Inflammatory macrophage treated with lipopolysaccharide for 4 hours (primary cell): ENCODE results near the gene FCER2.
A peak's percentile ranks its signal among the peaks of the same experiment; 100 is the strongest.

Source experiments
- DNase-seq: peaks from one replicate; pipeline ENCODE4 v3.0.0-alpha.2; 2020

FCER2 gene

GRCh38 chr19:7732045-7732444 lies 30.1 kb upstream of the FCER2 start, which contains the start of gene CLEC4G:
Gene CLEC4G (minus strand): TSS chr19:7732110. CDS start chr19:7732102, 8 bp downstream.
- DNase-seq: no peak

DNA sequence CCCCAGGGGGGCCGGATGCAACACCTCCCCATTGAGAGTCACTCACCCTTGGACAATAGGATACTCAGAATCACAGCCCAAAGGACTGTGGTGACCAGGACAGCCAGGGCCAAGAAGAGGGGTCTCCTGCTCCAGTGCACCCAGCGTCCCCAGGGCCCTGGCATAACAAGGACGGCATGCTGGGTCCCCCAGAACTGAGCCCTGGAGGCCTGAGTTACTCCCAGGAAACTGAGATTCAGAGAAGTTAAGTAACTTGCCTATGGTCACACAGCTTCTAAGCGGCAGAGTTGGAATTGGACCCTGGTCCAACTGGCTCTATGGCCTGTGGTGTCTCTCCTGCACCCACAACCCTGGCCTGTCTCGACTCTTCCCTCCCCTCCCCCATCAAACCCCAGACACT lies 29.7 kb upstream of the FCER2 start:
- no peak for DNase-seq

DNA sequence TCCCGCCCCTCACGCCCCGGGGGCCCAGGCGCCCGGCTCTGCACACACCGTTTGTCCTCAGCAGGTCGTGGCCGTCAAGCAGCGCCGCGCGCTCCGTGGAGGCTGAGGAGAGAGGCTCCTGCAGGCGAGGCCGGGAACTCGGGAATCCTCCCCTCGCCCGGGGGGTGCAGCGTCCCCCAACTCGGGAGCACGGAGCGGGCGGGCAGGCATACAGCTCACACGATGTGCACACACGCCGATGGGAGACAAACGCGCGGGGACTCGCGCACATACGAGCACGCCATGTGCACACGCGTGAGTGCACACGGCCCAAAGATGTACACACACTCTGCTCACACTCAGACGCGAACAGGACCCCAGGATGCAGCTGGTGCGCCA lies 29.3 kb upstream of the FCER2 start:
- no peak for DNase-seq

- no peak for DNase-seq
These were observed 28.6 kb upstream of the FCER2 start for GRCh38 chr19:7730286-7731217.

DNA sequence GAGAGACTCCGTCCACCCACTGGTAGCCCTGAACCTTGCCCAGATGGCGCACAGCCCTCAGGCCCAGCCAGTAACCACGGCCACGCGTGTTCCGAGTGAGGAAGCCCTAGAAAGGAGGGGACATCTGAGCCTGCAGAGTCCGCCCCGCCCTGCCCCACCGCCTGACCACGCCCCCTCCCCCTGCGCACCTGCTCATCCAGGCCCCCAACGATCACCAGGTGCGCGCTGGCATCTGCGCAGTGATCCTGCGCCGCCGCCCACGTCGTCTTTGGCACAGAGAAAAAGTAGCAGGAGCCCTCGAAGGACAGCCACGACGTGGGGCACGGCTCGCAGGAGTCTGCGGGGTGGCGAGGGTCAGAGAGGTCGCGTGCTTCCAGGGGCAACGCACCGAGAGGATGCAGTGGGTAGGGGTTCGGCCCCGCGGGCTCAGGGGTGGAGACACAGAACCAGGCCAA lies 27.9 kb upstream of the FCER2 start:
- no peak for DNase-seq

GRCh38 chr19:7729211-7729610 lies 27.3 kb upstream of the FCER2 start:
- DNase-seq: no peak

DNA sequence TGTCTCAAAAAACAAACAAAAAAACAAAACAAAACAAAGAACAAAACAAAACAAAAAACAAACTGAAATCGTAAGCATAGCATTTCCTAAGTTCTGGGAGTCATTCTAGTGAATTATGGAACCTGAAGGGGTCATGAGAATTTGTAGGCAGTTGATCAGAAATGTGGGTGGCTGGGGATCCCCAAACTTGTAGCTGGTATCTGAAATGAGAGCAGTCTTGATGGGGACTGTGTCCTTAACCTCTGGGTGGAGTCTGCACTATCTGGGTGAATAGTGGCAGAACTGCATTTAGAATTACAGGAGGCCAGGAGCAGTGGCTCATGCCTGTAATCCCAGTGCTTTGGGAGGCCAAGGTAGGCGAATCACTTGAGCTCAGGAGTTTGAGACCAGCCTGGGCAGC lies 23.9 kb upstream of the FCER2 start:
- DNase-seq: no peak

DNA sequence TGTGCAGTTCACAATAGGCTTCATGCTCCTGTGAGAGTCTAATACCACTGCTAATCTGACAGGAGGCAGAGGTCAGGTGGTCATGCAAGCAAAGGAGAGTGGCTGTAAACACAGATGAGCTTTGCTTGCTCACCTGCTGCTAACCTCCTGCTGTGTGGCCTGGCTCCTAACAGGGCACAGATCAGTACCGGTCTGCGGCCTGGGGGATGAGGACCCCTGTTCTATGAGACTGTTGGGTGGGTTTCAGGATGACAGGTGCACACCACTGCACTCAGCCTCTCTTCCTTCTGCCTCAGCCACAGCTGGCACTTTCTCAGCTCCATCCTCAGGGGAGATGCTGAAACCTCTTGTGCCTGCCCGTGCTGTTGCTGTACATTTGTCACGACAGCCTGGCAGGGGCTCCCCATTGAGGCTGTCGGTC lies 20.3 kb upstream of the FCER2 start:
- no peak for DNase-seq

DNA sequence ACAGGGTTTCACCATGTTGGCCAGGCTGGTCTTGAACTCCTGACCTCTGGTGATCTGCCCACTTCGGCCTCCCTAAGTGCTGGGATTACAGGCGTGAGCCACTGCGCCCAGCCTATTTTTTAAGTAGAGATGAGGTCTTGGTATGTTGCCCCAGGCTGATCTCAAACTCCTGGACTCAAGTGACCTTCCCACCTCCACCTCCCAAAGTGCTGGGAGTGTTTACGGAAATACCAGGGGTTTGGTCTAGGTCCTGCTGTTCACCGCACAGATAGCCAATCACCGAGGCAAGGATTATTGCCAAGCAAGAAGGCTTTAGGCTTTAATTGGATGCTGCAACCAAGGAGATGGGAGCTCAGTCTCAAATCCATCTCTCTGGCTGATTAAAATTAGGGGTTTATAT lies 18.4 kb upstream of the FCER2 start:
- no peak for DNase-seq

DNA sequence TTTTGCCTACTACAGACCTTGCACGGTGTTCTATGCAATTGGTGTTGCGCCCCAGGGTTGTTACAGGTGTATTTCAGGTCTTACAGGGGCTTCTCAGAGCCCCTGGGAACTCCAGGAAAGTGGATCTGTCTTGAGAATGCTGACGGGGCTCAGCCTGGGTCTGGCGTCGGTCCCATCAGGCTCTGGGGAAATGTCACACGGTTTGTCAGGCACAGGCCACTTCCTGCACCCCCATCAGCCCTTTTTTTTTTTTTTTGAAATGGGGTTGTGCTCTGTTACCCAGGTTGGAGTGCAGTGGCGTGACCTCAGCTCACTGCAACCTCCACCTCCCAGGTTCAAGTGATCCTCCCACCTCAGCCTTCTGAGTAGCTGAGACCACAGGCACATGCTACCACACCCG lies 16.7 kb upstream of the FCER2 start:
- DNase-seq: no peak

- DNase-seq: no peak
These were observed 14.8 kb upstream of the FCER2 start for GRCh38 chr19:7716762-7717161.

DNA sequence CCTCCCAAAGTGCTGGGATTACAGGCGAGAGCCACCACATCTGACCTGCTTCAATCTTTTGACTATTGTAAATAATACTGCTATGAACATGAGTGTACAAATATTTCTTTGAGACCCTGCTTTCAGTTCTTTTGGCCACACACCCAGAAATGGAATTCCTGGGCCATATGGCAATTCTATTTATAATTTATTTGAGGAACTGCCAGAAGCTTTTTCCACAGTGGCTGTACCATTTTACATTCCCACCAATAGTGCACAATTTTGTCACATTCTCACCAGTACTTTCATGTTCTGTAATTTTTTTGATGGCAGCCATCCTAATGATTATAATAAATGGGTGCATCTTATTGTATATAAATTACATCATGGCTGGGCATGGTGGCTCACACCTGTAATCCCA lies 13.7 kb upstream of the FCER2 start:
- no peak for DNase-seq

- no peak for DNase-seq
These were observed 8.7 kb upstream of the FCER2 start for GRCh38 chr19:7710616-7711015.

GRCh38 chr19:7709932-7710460 lies 8.1 kb upstream of the FCER2 start:
- no peak for DNase-seq

- no peak for DNase-seq
These were observed 5.1 kb upstream of the FCER2 start for GRCh38 chr19:7706955-7707456.

DNA sequence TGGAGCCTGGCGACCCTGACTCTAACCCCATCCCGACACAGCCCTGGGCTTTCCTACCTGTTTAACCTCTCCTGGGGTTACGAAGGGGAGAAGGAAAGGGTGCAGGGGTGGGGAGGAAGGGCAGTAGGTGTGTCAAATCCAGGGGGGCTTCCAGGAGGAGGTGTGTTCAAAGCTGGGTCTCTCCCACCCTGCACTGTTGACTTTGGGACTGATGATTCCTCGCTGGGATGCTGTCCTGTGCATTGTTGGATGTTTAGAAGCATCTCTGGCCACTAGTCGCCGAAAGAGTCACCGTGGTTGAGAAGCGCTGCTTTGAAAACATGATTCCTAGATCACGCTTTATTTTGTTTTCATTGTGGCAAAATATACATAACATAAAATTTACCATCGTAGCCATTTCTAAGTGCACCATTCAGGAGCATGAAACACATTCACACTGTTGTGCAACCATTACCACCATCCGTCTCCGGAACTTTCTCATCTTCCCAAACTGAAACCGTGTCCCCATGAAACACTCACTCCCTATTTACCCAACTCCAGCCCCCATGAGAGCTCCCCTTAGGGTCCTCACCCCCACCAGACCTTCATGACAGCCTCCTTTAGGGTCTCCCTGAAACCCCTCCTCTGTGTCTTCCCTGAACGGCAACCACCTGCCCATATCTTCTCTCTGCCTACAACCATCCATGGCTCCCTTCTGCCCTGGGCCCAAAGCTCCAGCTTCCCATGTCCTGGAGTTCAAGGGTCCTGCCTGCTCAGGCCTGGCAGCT lies 4.4 kb upstream of the FCER2 start:
- DNase-seq: peak; percentile 74

DNA sequence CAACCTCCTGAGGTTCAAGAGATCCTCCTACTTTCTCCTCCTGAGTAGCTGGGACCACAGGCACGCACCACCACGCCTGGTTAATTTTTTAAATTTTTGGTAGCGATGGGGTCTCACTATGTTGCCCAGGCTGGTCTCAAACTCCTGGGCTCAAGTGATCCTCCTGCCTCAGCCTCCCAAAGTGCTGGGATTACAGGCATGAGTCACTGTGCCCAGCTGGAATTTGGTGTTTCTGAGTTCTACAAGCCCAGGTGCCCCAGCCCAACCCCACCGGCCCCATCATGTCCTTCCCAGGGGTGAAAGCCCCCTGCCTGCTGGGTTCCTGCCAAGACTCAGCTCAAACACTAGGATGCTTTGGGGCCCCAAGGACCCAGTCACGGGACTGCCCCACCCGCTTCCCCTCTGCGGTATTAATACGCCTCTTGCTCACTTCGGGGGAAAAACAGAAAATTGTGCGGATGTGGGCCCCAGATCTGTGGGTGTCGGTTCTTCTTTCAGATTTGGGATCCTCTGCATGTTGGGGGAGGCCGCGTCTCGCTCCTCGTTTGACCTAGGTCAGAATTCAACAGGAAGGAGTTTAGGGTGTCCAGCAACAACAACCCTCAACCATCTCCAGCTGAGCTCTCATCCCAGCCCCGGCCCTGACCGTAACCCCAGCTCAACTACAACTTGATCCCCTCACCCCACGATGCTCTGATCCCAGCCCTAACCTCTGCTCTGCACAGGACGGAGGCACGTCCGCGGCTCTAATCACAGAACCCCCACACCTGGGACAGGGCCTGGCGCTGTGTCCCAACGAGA lies 3.7 kb upstream of the FCER2 start:
- DNase-seq: peak; percentile 96

DNA sequence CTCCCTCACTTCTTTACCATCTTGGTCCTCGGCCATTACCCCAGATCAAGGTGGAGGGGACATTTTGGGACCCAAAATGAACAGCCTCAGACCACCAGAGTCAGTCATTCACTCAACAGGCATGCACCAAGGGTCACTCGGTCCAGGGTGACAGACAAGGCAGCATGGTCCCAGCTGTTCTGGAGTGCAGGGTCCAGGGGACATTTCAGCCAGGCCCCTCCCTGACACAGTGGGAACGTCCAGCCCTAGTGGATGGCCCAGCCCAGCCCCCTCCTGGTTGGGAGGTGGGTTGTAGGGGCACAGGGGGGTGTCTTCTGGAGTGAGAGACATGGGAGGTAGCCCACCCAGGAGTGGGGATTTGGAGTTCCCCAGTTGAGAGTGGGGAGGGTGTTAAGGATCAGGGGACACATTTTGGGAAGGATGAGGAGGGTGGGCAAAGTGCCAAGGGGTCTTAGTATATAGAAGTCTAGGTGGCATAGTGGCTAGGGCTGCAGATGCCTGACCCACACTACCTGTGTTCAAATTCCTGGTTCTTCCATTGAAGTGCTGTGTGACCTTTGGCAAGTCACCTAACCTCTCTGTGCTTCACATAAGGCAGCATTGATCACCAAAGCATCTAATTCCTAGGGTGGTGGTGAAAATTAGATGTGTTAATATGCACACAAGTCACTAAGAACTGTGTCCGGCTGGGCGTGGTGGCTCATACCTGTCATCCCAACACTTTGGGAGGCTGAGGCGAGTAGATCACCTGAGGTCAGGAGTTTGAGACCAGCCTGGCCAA lies 2.5 kb upstream of the FCER2 start:
- no peak for DNase-seq

DNA sequence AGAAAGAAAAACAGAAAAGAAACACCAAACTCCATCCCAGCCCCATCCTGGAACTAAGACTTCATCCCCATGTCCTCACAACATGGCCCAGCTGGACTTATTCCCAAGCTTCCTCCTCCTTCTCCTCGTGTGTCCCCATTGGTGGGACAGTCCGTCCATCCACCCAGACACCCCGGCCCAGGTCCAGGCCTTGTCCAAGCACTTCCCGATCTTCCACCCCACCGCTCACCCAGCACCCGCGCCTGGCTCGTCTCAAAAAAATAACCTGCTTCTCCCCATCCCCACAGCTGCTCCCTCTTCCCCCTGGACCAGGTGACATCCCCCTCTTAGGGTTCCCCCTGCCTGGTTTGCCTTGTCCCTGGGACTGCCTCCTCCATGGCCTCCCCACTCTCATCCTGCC lies 1.4 kb upstream of the FCER2 start:
- no peak for DNase-seq

GRCh38 chr19:7701049-7701653 lies 780 bp downstream of the FCER2 start:
- DNase-seq: no peak
